DLD1 (cell line): ENCODE results near the gene SRF.

Experiments used
- in situ Hi-C: cut with HindIII; loops from 2 replicates; pipeline ENCODE4 v1.10.0; 2017; ENCODE audit warnings: low sequenced_read_pairs

The SRF gene

DNA sequence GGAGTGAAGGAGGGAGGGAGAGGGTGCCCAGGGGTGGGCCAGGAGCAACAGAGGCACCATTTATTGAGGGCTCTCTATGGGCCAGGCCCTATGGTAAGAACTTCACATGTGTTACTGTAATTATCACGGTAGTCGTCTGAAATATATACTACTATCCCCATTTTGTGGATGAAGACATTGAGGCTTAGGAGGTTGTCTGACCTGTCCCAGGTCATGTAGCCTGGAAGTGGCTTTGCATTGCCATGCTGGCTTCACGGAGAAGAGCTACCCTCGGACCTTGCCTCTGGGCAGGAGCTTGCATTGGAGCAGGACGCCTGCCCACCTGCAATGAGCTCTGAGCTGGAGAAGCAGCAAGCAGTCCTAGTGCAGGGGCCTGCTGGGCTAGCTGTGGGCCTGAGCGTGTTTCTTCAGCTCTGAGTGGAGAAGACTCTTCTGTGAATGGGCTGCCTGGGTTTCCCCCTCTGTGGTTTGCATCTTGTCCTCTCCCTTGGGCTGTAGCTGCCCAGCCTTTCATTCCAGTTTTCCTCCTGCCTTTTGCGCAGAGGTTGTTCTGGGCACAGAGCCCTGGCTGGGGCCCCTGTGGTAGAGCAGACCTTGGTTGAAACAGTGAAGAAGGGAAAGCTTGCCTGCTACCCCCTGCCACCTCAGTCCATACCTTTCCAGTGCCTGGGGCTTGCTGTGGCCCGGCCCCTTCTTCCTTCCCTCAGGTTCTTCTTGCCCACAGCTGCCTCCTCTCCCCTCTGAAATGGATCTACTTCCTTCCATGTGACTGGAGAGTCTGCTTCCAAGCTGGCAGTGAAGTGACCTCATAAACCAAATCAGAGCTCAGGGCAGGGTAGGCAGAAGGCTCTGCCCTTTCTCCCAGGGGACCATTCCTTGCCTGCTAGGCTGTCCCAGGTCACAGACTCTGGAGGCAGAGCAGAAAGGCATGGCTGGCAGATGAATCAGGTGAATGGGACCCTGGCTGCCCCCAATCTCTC, 24.1 kb upstream of the SRF start:
- in situ Hi-C loops, result no loop called here

DNA sequence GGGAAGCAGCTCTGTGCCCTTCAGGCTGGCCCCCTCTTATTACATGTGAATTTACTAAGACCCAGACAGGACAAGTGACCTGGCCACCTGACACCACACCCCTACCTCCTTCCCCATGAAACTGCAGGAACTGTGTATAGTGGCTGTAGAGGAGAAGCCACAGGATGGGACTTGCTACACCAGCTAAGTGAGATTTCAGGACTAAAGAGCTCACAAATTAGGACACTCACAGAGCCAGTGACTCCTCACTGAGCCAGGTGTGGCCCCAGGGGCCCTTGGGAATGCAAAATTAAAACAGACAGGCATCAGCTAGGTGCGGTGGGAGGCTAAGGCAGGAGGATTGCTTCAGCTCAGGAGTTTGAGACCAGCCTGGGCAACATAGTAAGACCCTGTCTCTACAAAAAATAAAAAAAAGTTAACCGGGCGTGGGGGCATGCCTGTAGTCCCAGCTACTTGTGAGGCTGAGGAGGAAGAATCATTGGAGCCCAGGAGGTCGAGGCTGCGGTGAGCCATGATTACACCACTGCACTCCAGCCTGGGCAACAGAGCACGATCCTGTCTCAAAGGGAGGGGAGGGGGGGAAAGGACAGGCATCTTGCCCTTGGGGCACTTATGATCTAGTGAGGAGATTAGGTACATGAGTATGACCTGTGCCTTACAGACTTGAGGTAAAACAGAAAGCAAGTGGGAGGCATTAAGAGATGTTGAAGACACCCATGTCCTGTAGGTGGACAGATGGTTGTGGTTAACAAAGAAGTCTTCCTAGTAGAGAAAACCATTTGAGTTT, 23.2 kb upstream of the SRF start:
- in situ Hi-C loops, result no loop called here

DNA sequence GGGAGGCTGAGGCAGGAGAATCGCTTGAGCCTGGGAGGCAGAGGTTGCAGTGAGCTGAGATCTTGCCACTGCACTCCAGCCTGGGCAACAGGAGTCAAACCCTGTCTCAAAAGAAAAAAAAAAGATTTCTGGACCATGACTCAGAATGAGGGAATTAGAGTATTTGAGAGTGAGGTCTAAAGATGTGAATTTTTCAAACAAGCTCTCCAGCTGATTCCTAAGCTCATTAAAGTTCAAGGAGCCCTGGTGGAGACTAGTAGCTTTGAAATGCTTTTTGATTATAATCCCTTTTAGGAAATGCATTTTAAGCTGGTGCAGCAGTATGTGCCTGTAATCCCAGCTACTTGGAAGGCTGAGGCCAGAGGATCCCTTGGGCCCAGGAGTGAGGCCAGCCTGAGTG, 21.8 kb upstream of the SRF start:
- in situ Hi-C loops, result no loop called here

DNA sequence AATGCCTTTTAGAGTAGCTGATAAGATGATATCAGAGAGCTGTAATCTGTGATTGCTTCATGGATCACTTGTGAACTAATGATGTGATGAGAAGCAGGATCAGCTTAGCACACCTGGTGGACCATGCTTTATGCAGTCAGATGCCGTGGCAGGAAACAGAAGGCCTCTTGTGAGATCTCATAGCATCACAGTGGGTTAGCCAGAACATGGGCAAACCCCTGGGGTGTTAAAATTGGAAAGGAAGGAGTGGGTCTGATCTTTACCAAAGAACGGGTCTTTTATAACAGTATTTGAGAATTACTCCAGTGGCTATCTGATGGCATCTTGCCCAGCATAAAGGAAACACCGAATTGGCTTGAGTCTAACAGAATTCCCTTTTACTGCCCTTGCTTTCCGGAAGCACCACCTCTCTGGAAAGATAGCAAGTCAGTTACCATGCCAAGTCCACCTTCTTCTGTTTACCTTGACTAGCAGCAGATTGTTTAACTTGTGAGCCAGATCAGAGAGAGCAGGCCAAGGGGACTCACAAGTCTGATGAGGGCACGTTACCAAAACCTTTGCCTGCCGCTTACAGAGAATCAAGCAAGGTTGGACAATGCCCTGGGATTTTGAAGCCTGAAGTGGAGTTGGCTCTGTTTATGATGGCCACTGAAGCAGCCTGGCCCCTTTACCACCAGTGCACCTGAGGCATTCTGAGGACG, 20.9 kb upstream of the SRF start:
- in situ Hi-C loops, result no loop called here

DNA sequence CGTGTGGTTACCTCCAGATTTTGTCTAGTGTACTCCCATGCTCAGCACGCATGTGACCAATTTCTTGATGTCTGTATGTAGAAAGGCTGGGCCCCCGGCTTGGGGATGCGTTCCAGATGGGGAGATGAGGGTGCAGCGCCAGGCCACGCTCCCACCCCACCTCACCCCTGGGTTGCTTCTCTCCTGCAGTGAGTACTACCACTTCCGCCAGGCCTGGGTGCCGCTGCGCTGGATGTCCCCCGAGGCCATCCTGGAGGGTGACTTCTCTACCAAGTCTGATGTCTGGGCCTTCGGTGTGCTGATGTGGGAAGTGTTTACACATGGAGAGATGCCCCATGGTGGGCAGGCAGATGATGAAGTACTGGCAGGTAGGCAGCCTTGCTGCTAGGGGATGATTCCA, 11.5 kb upstream of the SRF start:
- in situ Hi-C loops, result no loop called here

DNA sequence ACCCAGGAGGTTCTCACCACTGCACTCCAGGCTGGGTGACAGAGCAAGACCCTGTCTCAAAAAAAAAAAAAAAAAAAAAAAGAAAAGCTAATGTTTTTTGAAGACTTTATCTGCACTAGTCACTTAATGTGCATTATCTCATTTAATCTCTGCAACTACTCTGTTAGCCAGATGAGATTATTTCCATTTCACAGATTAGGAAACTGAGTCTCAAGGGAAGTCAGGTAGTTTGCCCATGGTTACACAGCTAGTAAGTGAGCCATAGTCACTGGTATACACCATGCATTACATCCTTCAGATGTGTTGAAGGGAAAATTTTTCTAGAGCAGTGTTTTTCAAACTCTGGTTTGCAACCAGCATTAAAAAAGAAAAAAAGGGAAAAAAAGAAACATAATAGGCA, 7.2 kb upstream of the SRF start:
- in situ Hi-C loops, result no loop called here

DNA sequence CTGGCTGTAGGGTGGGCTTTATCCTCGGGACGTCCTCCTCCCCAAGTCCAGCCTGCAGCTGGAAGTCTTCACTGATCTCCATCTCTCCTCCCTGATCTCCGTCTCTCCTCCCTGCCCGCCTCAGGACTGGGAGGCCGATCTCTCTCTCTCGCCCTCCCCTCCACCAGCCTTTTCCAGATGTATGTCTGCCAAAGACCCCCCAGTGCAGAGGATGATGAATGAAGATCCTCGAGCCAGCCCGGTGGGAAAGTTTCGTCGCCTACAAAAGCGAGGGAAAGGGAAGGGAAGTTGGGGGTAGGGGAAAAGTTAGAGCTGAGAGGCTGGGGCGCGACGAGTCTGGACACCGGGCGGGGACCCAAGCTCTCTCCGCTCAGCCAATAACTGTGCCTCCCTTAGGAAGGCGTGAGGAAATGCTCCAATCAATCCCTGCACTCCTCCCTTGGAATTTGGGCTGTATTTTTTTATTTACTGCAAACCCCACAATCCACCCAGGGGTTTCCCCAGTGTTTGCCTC, 595 bp upstream of the SRF start:
- in situ Hi-C loops, result no loop called here

DNA sequence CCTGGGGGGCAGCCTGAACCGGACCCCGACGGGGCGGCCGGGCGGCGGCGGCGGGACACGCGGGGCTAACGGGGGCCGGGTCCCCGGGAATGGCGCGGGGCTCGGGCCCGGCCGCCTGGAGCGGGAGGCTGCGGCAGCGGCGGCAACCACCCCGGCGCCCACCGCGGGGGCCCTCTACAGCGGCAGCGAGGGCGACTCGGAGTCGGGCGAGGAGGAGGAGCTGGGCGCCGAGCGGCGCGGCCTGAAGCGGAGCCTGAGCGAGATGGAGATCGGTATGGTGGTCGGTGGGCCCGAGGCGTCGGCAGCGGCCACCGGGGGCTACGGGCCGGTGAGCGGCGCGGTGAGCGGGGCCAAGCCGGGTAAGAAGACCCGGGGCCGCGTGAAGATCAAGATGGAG, 636 bp downstream of the SRF start:
- in situ Hi-C loops, result no loop called here

DNA sequence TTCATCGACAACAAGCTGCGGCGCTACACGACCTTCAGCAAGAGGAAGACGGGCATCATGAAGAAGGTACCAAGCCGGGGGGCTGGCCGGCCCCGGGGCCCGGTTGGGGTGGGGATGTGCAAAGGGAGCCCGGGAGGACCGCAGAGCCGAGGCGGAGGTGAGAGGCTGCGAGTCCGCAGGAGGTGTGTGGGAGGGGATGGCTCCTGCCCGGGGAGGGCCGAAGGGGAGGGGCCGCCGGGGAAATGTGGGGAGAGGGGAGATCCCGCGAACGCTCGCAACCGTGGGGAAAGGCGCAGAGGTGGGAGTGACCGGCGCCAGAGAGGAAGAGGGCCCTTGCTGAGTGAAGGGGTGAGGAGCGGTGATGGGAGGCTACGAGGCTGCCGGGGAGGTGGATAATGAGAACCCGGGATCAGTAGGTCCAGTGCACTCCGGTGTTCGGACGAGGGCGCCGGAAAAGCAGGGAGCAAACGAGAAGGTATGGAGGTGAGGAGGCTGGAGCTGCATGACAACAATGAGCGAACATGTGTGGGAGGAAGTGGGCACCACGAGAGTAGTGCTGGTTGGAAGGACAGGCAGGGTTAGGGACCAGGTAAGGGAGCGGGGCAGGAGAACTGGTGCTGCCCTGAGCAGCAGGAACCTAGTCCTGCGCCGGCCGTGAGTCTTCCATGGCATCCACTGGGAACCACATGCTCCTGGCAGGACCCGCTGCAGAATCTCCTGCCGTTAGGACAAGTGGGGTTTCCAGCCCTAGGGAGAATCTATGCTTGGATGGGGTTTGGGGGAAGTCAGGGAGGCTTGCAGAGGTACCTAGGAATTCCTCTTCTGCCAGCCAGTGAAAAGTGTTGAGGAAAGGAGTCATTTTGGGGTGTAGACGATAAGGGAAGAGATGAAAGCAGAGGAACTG, 1.3 kb downstream of the SRF start:
- in situ Hi-C loops, result no loop called here

DNA sequence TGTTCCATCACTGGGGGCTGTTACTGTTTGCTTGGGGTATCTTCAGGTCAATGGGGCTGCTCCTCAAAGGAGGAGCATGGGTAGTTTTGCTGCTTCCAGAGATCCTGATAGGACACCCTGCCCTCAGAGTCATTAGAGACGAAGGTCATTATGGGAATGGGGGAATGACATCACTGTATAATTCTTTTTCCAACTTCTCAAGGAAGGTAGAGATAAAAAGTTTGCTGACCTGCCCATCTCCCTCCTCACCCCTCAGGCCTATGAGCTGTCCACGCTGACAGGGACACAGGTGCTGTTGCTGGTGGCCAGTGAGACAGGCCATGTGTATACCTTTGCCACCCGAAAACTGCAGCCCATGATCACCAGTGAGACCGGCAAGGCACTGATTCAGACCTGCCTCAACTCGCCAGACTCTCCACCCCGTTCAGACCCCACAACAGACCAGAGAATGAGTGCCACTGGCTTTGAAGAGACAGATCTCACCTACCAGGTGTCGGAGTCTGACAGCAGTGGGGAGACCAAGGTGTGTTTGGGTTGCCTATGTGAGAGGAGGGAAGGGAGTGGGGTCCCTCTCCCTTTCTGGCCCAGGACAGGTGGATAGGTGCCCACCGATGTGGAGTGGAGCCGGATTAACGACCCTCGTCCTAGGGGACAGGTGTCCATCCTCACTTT, 2.7 kb downstream of the SRF start:
- in situ Hi-C loops, result no loop called here

DNA sequence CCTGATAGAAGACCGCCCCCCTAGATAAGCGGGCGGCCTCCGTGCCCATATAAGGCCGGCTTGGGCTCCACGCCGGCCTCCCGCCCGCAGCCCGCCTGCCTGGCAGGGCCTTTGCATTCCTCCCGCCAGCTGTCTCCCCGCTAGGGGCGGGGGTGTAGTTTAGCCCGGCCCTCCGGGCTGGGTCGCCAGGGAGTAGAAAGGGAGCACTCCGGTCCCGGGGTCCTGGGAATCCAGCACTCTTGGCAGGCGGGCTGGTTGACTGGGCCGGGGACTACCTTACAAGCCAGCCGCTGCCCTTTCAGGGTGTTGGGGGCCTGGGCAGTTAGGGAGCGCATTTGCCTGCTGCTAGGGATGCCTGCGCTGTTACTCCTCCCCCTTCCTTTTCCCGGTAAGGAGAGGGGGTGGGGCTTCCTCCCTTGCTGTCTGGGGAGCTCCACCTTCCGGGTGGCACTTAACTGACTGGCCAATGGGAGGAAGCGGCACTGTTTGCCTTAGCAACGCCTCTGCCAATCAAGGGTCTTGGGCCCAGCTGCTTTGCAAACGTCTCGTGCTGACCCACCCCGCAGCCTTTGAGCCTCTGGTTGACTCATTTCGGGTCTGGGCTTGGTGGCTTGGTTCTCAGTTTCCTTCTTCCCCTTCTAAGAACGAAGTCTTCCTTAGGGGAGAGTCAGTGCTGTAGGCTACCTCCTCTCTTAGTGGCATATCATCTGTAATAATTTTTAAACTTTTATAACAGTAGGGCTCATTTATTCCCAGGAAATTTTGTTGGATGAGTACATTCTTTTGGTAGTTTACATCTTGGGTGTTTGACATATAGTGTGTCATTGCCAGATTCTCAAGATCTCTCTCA, 3.4 kb downstream of the SRF start:
- in situ Hi-C loops, result no loop called here

DNA sequence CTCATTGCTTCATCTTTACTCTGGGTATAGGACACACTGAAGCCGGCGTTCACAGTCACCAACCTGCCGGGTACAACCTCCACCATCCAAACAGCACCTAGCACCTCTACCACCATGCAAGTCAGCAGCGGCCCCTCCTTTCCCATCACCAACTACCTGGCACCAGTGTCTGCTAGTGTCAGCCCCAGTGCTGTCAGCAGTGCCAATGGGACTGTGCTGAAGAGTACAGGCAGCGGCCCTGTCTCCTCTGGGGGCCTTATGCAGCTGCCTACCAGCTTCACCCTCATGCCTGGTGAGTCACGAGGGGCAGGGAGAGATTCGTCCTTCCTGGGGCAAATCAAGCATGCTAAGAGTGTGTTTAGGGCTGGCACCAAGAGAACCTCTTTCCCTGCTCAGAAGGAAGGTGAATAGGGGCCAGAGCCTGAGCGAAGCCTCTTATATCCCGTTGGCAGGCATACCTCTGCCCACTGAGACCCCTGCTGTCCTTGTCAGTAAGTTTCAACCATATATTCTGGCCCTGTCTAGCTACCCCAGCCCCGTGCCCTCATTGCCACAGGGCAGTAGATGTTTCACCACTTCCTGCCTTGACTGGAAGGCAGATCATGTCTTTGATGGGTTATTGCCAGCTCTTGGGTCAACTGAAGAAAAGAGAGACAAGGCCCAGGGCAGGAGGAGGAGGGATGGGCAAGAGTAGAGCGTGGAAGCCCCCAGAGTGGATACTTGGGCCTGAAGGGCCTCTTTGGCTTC, 4.8 kb downstream of the SRF start:
- in situ Hi-C loops, result no loop called here

DNA sequence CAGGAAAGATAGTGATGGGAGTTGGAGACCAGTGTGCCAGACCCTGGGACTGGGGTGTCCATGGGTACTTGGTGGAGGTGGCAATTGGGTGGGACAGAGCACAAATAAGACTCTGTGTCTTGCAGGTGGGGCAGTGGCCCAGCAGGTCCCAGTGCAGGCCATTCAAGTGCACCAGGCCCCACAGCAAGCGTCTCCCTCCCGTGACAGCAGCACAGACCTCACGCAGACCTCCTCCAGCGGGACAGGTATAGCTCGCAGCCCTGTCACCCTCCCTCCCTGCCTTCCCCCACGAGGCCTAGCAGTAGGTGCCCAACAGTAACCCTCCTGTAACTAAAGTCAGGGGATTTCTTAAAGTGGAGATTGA, 5.3 kb downstream of the SRF start:
- in situ Hi-C loops, result no loop called here

DNA sequence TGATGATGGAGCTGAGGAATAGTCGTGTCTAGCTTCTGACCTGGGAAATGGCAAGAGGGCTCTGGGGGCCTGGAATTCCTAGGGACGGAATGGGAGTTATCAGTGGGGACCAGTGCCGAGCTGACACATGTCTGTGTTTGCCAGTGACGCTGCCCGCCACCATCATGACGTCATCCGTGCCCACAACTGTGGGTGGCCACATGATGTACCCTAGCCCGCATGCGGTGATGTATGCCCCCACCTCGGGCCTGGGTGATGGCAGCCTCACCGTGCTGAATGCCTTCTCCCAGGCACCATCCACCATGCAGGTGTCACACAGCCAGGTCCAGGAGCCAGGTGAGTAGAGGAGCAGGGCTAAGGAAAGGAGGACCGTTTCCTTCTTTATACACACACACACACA, 7.1 kb downstream of the SRF start:
- in situ Hi-C loops, result no loop called here

DNA sequence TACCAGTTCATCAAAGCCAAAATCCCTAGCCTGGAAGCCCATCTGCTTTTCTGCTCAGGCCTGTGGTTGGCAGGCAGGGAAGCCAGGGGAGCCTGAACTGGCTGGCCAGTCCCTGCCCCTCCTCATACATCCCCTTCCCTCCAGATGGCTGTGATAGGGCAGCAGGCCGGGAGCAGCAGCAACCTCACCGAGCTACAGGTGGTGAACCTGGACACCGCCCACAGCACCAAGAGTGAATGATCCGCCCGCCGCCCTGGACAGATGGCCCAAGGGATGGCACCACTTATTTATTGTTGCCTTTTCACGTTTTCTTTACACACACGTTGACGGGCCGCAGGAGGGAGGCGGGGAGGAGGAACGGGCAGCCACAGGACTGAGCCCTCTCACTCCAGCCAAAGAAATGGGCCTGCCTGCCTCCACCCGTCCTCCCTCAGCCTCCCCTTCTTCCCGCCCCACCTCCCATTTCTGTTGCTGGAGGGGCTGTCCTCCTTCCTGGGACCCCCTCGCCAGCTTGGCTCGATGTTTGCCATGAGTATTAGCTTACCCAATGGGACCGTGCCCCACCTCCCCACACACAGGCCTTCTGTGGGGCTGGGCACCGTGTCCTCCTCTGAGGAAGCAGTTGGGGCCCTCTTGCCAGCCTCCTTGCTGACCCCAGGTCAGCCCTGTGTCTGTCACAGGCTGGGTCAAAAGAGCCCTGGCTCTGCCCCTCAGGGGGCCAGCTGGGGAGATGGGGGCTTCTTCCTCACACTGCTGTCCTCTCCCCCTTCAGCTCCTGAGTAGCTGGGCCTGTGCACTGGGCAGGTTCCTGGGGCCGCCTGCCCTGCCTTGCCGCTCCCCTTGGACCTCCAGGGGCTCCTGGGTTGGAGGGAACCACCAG, 8.1 kb downstream of the SRF start:
- in situ Hi-C loops, result no loop called here

DNA sequence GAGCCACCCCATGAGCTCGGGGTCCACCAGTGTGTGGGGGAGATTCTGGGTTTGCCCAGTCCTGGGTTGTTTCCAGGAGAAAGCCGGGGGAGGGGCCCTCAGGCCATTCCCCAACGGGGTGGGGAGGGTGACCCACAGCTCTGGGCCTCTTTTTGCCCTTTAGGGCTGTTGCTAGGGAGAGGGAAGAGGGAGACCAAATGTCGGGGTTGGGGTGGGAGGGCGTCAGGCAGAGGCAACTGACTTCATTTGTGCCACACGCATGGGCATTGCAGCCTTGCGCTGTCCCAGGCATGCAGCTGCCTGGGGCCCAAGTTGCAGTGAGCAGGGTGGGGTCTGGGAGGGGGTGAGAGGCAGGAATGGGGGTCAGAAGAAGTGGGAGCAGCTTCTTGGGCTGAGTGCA, 9.0 kb downstream of the SRF start:
- in situ Hi-C loops, result no loop called here

DNA sequence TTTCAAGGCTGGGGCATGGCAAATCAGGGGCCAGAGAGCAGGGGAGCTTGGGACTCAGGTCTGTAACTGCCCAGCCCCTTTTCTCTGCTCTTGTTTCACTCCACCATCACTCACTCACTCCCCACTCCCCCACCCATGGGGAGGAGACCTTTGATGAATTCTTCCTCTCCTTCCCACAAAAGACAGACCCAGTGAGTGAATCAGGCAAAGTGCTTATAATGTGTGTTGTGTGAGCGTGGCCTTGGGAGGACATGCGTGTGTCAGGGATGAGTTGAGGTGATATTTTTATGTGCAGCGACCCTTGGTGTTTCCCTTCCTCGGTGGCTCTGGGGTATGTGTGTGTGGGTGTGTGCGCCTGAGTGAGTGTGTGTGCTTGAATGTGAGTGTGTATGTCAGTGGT, 9.9 kb downstream of the SRF start:
- in situ Hi-C loops, result no loop called here
